Esophagus (tissue), 2 donors: Measurements from ENCODE around the gene DRD2. TPM values are rescaled to one million over a fixed set of nuclear protein-coding genes. Genes with fewer than 3 reads are reported as not detected.

ENCODE experiments used
- H3K27ac ChIP-seq, 2 donors: one replicate each; pipeline ENCODE4 v1.5.1; 2013; ENCODE audit warnings: low read depth in 2 of 2, mild to moderate bottlenecking in 2 of 2, inconsistent platforms in 1 of 2, low read length in 1 of 2, moderate library complexity in 1 of 2
- H3K27me3 ChIP-seq, 2 donors: one replicate each; pipeline ENCODE4 v1.6.1; 2013; ENCODE audit warnings: low read length in 2 of 2, control low read depth in 1 of 2, mild to moderate bottlenecking in 1 of 2; ENCODE audit not compliant: insufficient read depth in 2 of 2, control insufficient read depth in 1 of 2
- H3K36me3 ChIP-seq, 2 donors: one replicate each; pipeline ENCODE4 v1.6.1; 2013; ENCODE audit warnings: low read length in 1 of 2; ENCODE audit not compliant: control insufficient read depth in 2 of 2, insufficient read depth in 2 of 2
- H3K4me1 ChIP-seq, 2 donors: one replicate each; pipeline ENCODE4 v1.6.1; 2013; ENCODE audit warnings: low read length in 1 of 2; ENCODE audit not compliant: control insufficient read depth in 2 of 2, insufficient read depth in 2 of 2
- H3K4me3 ChIP-seq, 2 donors: one replicate each; pipeline ENCODE4 v1.5.1; 2013; ENCODE audit warnings: low read length in 2 of 2, mild to moderate bottlenecking in 2 of 2, low read depth in 1 of 2, moderate library complexity in 1 of 2
- H3K9me3 ChIP-seq, 2 donors: one replicate each; pipeline ENCODE4 v1.6.1; 2013; ENCODE audit warnings: mild to moderate bottlenecking in 2 of 2, low read depth in 1 of 2, low read length in 1 of 2, moderate library complexity in 1 of 2; ENCODE audit not compliant: control insufficient read depth in 2 of 2, insufficient read depth in 1 of 2
- WGBS, 2 donors: extraction: QIAGEN DNeasy Blood & Tissue Kit; methylation state at CpG; one replicate each; pipeline ENCODE4 v1.1.7; 2013; 5-methylcytosine and 5-hydroxymethylcytosine counted together
- polyA plus RNA-seq, 2 donors: library from polyadenylated mRNA; stranded (reverse); fragments of 200-250 nt; gene quantifications; one replicate each; pipeline ENCODE4 v1.2.3, GENCODE V29; 2013
- donor health status: healthy with polysubstance abuse.
- donor health status: Bipolar disorder and iron deficiency.

Gene DRD2
- polyA plus RNA-seq, 2 donors: 0.05 to 0.06 TPM

GRCh38 chr11:113506461-113506860 is 31.3 kb upstream of the DRD2 start:
- 69 to 72% methylated on average over 6 of the region's 6 CpGs for WGBS, 2 donors
- Histone ChIP-seq H3K27ac (no peak overlapping the region), H3K9me3 (no peaks in the 10 kb centered on the region), H3K4me1 (no peaks in the 10 kb centered on the region), H3K27me3 (peaks cover 0 to 3% of the 10 kb centered on the region in 2 donors), H3K4me3 (no peak overlapping the region), H3K36me3 (no peaks in the 10 kb centered on the region)

GRCh38 chr11:113505541-113506375 is 30.6 kb upstream of the DRD2 start:
- Histone ChIP-seq H3K9me3 (no peaks in the 10 kb centered on the region), H3K27ac (no peak overlapping the region), H3K4me3 (no peak overlapping the region), H3K4me1 (no peaks in the 10 kb centered on the region), H3K36me3 (no peaks in the 10 kb centered on the region), H3K27me3 (peaks cover 0 to 3% of the 10 kb centered on the region in 2 donors)
- 42 to 50% methylated on average over 12 of the region's 12 CpGs for WGBS, 2 donors

DNA sequence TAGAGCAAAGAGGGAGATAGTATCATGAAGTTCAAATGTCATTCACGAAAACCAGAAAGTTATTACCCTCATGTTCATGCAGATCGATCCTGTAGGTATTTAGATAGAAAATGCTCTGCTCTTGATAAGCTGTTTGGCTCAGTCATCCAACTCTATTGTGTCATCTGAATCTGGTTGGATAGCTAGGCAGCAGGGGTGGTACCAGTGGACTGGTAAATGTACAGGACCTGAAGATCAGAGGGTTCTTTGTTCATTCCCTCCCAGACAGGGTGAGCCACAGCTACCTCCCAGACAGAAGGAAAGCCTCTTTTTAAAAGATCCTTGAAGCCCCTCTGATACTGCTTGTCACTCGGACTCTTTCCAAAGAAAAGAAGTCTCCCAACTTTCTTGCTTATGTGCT is 29.8 kb upstream of the DRD2 start:
- H3K27me3 ChIP-seq: peaks cover 0 to 3% of the 10 kb centered on the region in 2 donors
- 75 to 79% methylated on average over 3 of the region's 3 CpGs for WGBS, 2 donors
- no peak overlapping the region for H3K4me3 ChIP-seq
- no peaks in the 10 kb centered on the region for H3K36me3 ChIP-seq
- H3K9me3 ChIP-seq: no peaks in the 10 kb centered on the region
- no peaks in the 10 kb centered on the region for H3K4me1 ChIP-seq
- no peak overlapping the region for H3K27ac ChIP-seq

DNA sequence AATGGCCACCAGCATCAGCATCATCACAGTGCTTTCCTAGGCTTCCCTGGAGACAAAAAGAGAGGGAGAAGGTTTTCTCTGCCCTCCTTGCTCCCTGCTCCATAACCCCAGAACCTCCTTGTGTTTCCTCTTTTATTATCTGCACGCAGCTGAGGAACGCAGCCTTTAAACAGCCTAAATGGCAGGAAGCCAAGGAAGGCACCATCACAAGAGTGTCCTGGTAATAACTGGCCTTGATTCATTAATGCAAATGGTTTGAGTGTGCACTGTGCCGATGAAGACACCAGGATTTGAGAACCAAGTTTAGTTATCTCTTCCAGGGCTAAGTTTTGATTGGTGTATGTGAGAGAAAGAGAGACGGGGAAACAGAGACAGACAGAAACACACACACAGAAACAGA is 29.4 kb upstream of the DRD2 start:
- H3K27ac ChIP-seq: no peak overlapping the region

DNA sequence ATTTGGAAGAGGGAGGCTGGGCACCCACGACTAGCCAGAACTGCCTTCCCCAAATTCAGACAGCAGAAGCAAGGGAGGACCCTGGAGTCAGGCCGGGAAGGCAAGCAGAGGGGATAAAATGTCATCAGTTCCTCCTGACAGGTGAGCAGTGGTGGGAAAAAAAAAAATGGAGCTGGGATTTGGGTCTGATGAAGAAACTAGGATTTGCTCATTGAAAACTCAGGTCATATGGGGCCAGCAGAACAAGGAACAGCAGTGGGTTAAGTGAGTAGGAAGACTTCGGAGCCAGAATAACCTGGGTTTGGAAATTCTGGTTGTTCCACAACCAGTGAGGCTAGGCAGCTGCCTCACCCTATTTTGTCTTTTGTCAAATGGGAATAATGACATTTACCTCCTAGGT is 28.9 kb upstream of the DRD2 start:
- Histone ChIP-seq H3K4me1 (no peaks in the 10 kb centered on the region), H3K27me3 (peaks cover 0 to 3% of the 10 kb centered on the region in 2 donors), H3K27ac (no peak overlapping the region), H3K9me3 (no peaks in the 10 kb centered on the region), H3K36me3 (no peaks in the 10 kb centered on the region), H3K4me3 (no peak overlapping the region)
- 79 to 84% methylated on average over 3 of the region's 3 CpGs for WGBS, 2 donors

More for the DNA sequence above, 29.4 kb upstream of the DRD2 start:
- Histone ChIP-seq H3K4me1 (no peaks in the 10 kb centered on the region), H3K4me3 (no peak overlapping the region), H3K36me3 (no peaks in the 10 kb centered on the region), H3K9me3 (no peaks in the 10 kb centered on the region), H3K27me3 (peaks cover 0 to 3% of the 10 kb centered on the region in 2 donors)
- 65 to 70% methylated on average over 4 of the region's 4 CpGs for WGBS, 2 donors

- Histone ChIP-seq H3K9me3 (no peaks in the 10 kb centered on the region), H3K27ac (no peak overlapping the region), H3K27me3 (no peaks in the 10 kb centered on the region), H3K36me3 (no peaks in the 10 kb centered on the region), H3K4me1 (no peaks in the 10 kb centered on the region), H3K4me3 (no peak overlapping the region)
- WGBS, 2 donors: 75 to 85% methylated on average over 4 of the region's 4 CpGs
Measured at GRCh38 chr11:113497066-113497910, 22.1 kb upstream of the DRD2 start.

- Histone ChIP-seq H3K4me3 (no peak overlapping the region), H3K27ac (no peak overlapping the region), H3K36me3 (no peaks in the 10 kb centered on the region), H3K9me3 (no peaks in the 10 kb centered on the region), H3K4me1 (no peaks in the 10 kb centered on the region), H3K27me3 (no peaks in the 10 kb centered on the region)
- WGBS, 2 donors: 70 to 81% methylated on average over 3 of the region's 3 CpGs
Measured at GRCh38 chr11:113496026-113496651, 20.9 kb upstream of the DRD2 start.

DNA sequence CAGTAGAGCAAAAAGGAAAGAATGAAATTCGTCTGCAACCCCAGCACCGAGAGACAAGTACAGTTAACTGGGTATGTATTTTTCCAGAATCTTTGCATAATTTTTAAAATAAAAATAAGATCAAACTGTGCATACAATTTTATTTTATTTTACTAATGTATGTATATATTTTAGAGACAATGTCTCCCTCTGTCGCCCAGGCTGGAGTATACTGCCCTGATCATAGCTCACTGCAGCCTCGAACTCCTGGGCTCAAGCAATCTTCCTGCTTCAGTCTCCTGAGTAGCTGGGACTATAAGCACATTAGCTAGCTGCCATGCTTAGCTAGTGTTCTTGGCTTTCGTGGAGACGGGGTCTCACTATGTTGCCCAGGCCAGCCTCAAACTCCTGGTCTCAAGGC is 18.8 kb upstream of the DRD2 start:
- Histone ChIP-seq H3K27me3 (no peaks in the 10 kb centered on the region), H3K9me3 (no peaks in the 10 kb centered on the region), H3K4me3 (no peak overlapping the region), H3K4me1 (no peaks in the 10 kb centered on the region), H3K27ac (no peak overlapping the region), H3K36me3 (no peaks in the 10 kb centered on the region)
- 71 to 87% methylated on average over 6 of the region's 6 CpGs for WGBS, 2 donors

DNA sequence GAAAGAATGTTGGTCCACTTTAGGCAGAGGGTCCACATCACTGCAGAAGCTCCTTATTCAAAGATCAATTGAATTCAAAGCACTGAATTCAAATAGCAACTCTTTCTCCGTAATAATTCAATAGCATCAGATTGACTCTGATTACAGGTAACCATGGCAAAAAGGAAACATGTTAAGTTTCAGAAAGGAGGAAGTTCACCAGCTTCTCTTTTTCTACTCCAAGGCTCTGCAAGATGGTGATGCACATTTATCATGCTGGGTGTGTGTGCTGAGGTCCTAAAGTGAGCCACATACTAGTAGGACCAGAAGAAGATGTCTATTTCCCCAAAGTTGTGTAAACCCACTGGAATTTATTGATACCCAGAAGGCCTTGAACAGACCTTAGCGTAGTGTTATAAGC is 18.0 kb upstream of the DRD2 start:
- H3K36me3 ChIP-seq: no peaks in the 10 kb centered on the region
- no peaks in the 10 kb centered on the region for H3K4me1 ChIP-seq
- no peak overlapping the region for H3K27ac ChIP-seq
- no peak overlapping the region for H3K4me3 ChIP-seq
- 84 to 85% methylated on average over 2 of the region's 2 CpGs for WGBS, 2 donors
- no peaks in the 10 kb centered on the region for H3K9me3 ChIP-seq
- H3K27me3 ChIP-seq: no peaks in the 10 kb centered on the region
